SU-DHL-6 (cell line): ENCODE data around the gene SMIM17.

Source experiments
- CTCF ChIP-seq: fragments of 200-600 bp; sonication (generic); IDR thresholded peaks from one replicate; pipeline ENCODE4 v1.5.1; 2017; ENCODE audit warnings: antibody characterized with exemption, mild to moderate bottlenecking, low read length, moderate library complexity; ENCODE audit not compliant: insufficient read depth, poor library complexity, severe bottlenecking
- EZH2phosphoT487 ChIP-seq: fragments of 200-600 bp; sonication (generic), shearing (Covaris generic); conservative IDR thresholded peaks from 2 replicates; pipeline ENCODE4 v1.6.1; 2018; ENCODE audit warnings: mild to moderate bottlenecking, antibody characterized with exemption, low read length, moderate library complexity, mixed read lengths

GRCh38 chr19:56619121-56619520 lies 23.8 kb upstream of the SMIM17 start:
- no peak for TF ChIP-seq CTCF
- no peak for TF ChIP-seq EZH2phosphoT487
